Endodermal cell (in vitro differentiated cells): ENCODE measurements around the gene AP5S1. TPM values are rescaled to one million over a fixed set of nuclear protein-coding genes. Genes with fewer than 3 reads are reported as not detected.
A peak's percentile ranks its signal among the peaks of the same experiment; 100 is the strongest.

Source experiments
- DNase-seq: peaks from one replicate; pipeline ENCODE4 v3.0.0-alpha.2; 2017
- H3K27ac ChIP-seq: 2 replicates; pipeline ENCODE4 v1.5.1; 2013; ENCODE audit warnings: mild to moderate bottlenecking, low read depth, low read length, moderate library complexity
- H3K27me3 ChIP-seq: 2 replicates; pipeline ENCODE4 v1.6.1; 2013; ENCODE audit warnings: mild to moderate bottlenecking, low read length, moderate library complexity; ENCODE audit not compliant: insufficient read depth, control insufficient read depth, poor library complexity, severe bottlenecking
- H3K36me3 ChIP-seq: 2 replicates; pipeline ENCODE4 v1.7.0; 2013; ENCODE audit warnings: mild to moderate bottlenecking, low read length, moderate library complexity; ENCODE audit not compliant: control insufficient read depth, insufficient read depth
- H3K4me1 ChIP-seq: one replicate; pipeline ENCODE4 v1.7.0; 2013; ENCODE audit warnings: low read length; ENCODE audit not compliant: control insufficient read depth, insufficient read depth
- H3K4me3 ChIP-seq: 2 replicates; pipeline ENCODE4 v1.5.1; 2013; ENCODE audit warnings: mild to moderate bottlenecking, low read length, moderate library complexity
- H3K9ac ChIP-seq: 2 replicates; pipeline ENCODE4 v1.6.1; 2013; ENCODE audit warnings: mild to moderate bottlenecking, low read length, moderate library complexity; ENCODE audit not compliant: poor library complexity, severe bottlenecking; ENCODE audit errors: extremely low read depth
- H3K9me3 ChIP-seq: 2 replicates; pipeline ENCODE4 v1.6.1; 2013; ENCODE audit warnings: mild to moderate bottlenecking, low read length, moderate library complexity; ENCODE audit not compliant: control insufficient read depth
- H3K27ac Mint-ChIP-seq: 2 replicates; pipeline ENCODE4 v1.8.0; 2020; ENCODE audit warnings: mixed read lengths
- H3K27me3 Mint-ChIP-seq: 2 replicates; pipeline ENCODE4 v1.8.0; 2021; ENCODE audit warnings: mild to moderate bottlenecking, mixed read lengths; ENCODE audit not compliant: insufficient read depth
- H3K36me3 Mint-ChIP-seq: 2 replicates; pipeline ENCODE4 v1.8.0; 2020; ENCODE audit warnings: low read depth, mixed read lengths
- H3K4me1 Mint-ChIP-seq: 2 replicates; pipeline ENCODE4 v1.8.0; 2020; ENCODE audit warnings: mixed read lengths
- H3K4me3 Mint-ChIP-seq: 2 replicates; pipeline ENCODE4 v1.8.0; 2020; ENCODE audit warnings: mild to moderate bottlenecking, moderate library complexity, mixed read lengths
- H3K9me3 Mint-ChIP-seq: 2 replicates; pipeline ENCODE4 v1.8.0; 2020; ENCODE audit warnings: mild to moderate bottlenecking, mixed read lengths
- CTCF ChIP-seq: fragments of 200-600 bp; sonication (generic); conservative IDR thresholded peaks from 2 replicates; pipeline ENCODE4 v1.5.0; 2021; ENCODE audit warnings: antibody characterized with exemption, mild to moderate bottlenecking
- WGBS, 2 experiments: methylation state at CpG; one replicate each; pipeline versions ENCODE4 v1.1.5 to v1.1.7; 2013; ENCODE audit warnings: missing lambda C conversion rate in 2 of 2, mixed read lengths in 1 of 2; ENCODE audit not compliant: insufficient coverage in 1 of 2, insufficient read length in 1 of 2; 5-methylcytosine and 5-hydroxymethylcytosine counted together
- total RNA-seq, 2 donors: library from RNA; stranded (reverse); fragmentation: NEBNext Ultra II Directional in 1 of 2; extraction: Animal tissue kit (Norgen Biotek cat#: 25700) in 1 of 2; gene quantifications; 2 replicates in 1 of 2; 3 replicates in 1 of 2; pipeline ENCODE4 v1.2.1, GENCODE V29; 2021

AP5S1 gene
- total RNA-seq, 2 donors from 2014 or later: 5.1 to 6.1 TPM

GRCh38 chr20:3794701-3795420 lies 25.5 kb upstream of the AP5S1 start:
- Mint-ChIP-seq H3K27me3 (peaks cover 22% of the 10 kb centered on the region), H3K36me3 (no peaks in the 10 kb centered on the region), H3K4me1 (peaks cover 13% of the 10 kb centered on the region), H3K4me3 (peak overlapping the region; percentile 80), H3K9me3 (no peaks in the 10 kb centered on the region), H3K27ac (no peak overlapping the region)
- 90 to 91% methylated on average over 20 to 25 of the region's 25 CpGs for WGBS, 2 experiments
- Histone ChIP-seq H3K27me3 (no peaks in the 10 kb centered on the region), H3K27ac (no peak overlapping the region), H3K36me3 (peaks cover 4% of the 10 kb centered on the region), H3K9ac (no peak overlapping the region), H3K9me3 (no peaks in the 10 kb centered on the region), H3K4me3 (peak overlapping the region; percentile 92), H3K4me1 (peaks cover 9% of the 10 kb centered on the region)
- DNase-seq: no peak
- no peak for TF ChIP-seq CTCF

DNA sequence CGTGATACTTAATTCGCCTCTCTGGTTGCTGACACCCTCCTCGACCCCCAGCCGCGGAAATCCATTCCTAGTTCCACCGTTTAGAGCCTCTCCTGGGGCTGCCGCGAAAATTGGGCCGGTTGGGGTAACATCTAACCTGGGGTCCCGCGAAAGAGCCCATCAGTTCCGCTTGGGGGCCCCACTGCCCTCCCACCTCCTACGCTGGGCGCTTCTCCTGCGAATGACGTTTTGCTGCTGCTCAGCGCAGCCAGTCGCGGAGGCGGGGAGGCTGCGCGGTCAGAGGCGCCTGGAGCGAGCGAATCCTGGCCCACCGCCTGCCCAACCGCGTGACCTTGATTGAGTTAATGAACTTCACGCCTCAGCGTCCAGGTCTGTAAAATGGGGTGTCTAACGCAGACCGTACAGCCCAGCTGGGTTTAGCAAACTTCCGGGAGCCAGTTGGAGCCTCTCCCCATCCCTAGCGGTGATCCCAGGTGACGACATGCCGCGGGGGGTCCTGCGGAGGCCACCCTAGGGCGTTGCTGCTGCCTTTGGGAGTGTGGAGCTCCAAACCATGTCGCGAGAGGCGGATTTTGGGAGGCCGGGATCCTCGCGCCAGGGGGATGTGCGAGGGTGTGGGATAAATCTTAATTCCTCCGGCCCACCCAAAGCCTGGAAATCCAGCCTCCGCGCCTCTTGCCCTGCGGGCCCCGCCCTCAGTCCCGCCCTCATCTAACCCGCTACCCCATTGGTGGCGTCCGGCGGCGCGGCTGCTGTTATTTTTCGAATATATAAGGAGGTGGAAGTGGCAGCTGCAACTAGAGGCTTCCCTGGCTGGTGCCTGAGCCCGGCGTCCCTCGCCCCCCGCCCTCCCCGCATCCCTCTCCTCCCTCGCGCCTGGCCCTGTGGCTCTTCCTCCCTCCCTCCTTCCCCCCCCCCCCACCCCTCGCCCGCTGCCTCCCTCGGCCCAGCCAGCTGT lies 24.6 kb upstream of the AP5S1 start, which contains the start of gene CDC25B:
TSS of gene CDC25B (plus strand) at position 800 of the 958 bp plus-strand sequence. CDS start 222 bp downstream, outside the sequence.
- peaks cover 5% of the 10 kb centered on the region for H3K36me3 Mint-ChIP-seq
- H3K4me3 Mint-ChIP-seq: peak within 1 kb of the TSS; percentile 80
- peaks cover 20% of the 10 kb centered on the region for H3K4me1 Mint-ChIP-seq
- DNase-seq: peak; percentile 97
- no peaks in the 10 kb centered on the region for H3K27me3 ChIP-seq
- H3K9ac ChIP-seq: peak within 1 kb of the TSS; percentile 72
- no peaks in the 10 kb centered on the region for H3K9me3 Mint-ChIP-seq
- H3K36me3 ChIP-seq: peaks cover 5% of the 10 kb centered on the region
- H3K27ac ChIP-seq: peak within 1 kb of the TSS; percentile 41
- H3K4me3 ChIP-seq: peak within 1 kb of the TSS; percentile 92
- H3K4me1 ChIP-seq: peaks cover 12% of the 10 kb centered on the region
- 5% methylated on average over 34 to 54 of the region's 69 CpGs for WGBS, 2 experiments
- peaks cover 19% of the 10 kb centered on the region for H3K27me3 Mint-ChIP-seq
- H3K27ac Mint-ChIP-seq: peak within 1 kb of the TSS; percentile 94
- peak; percentile 66 for TF ChIP-seq CTCF
- H3K9me3 ChIP-seq: no peaks in the 10 kb centered on the region

- Mint-ChIP-seq H3K4me1 (peaks cover 20% of the 10 kb centered on the region), H3K36me3 (peaks cover 8% of the 10 kb centered on the region), H3K27me3 (peaks cover 11% of the 10 kb centered on the region), H3K27ac (peak overlapping the region; percentile 52), H3K4me3 (peak overlapping the region; percentile 80), H3K9me3 (no peaks in the 10 kb centered on the region)
- Histone ChIP-seq H3K9ac (peak overlapping the region; percentile 55), H3K27me3 (no peaks in the 10 kb centered on the region), H3K4me3 (peak overlapping the region; percentile 79), H3K36me3 (peaks cover 14% of the 10 kb centered on the region), H3K9me3 (no peaks in the 10 kb centered on the region), H3K4me1 (peaks cover 12% of the 10 kb centered on the region), H3K27ac (no peak overlapping the region)
- DNase-seq: no peak
- TF ChIP-seq CTCF: no peak
- 12 to 16% methylated on average over 11 to 33 of the region's 33 CpGs for WGBS, 2 experiments
Measured at GRCh38 chr20:3796477-3797225, 23.7 kb upstream of the AP5S1 start.
